GM21423 (cell line): ENCODE measurements around the gene SULT2B1.

Experiments
- ATAC-seq: cut with Tn5 transposase; IDR thresholded peaks from one replicate; pipeline ENCODE4 v1.9.1; 2021; ENCODE audit warnings: mild to moderate bottlenecking, moderate library complexity; ENCODE audit not compliant: unreplicated experiment

The SULT2B1 gene

GRCh38 chr19:48598996-48599700, 47.2 kb downstream of the SULT2B1 start:
- ATAC-seq, result no peak

- no peak for ATAC-seq
Measured at GRCh38 chr19:48600679-48601417, 48.9 kb downstream of the SULT2B1 start.

GRCh38 chr19:48603001-48603400, 51.0 kb downstream of the SULT2B1 start:
- no peak for ATAC-seq

- ATAC-seq, result no peak
Measured at GRCh38 chr19:48603449-48603848, 51.5 kb downstream of the SULT2B1 start.

- no peak for ATAC-seq
Measured at GRCh38 chr19:48603850-48604249, 51.9 kb downstream of the SULT2B1 start.

- no peak for ATAC-seq
Measured at GRCh38 chr19:48606463-48607358, 54.7 kb downstream of the SULT2B1 start, which contains the start of gene SPACA4. SPACA4 (plus strand) TSS chr19:48606742; CDS start chr19:48606979, 237 bp downstream.

- no peak for ATAC-seq
Measured at GRCh38 chr19:48607359-48607755, 55.4 kb downstream of the SULT2B1 start.

- ATAC-seq, result peak; percentile 58
Measured at GRCh38 chr19:48608798-48609263, 56.9 kb downstream of the SULT2B1 start.

GRCh38 chr19:48609571-48610108, 57.7 kb downstream of the SULT2B1 start:
- no peak for ATAC-seq

GRCh38 chr19:48611872-48612271, 59.9 kb downstream of the SULT2B1 start:
- ATAC-seq, result no peak

GRCh38 chr19:48613024-48613851, 61.3 kb downstream of the SULT2B1 start:
- no peak for ATAC-seq

GRCh38 chr19:48613852-48614435, 62.0 kb downstream of the SULT2B1 start:
- no peak for ATAC-seq

GRCh38 chr19:48614436-48615230, 62.7 kb downstream of the SULT2B1 start, which contains the start of gene FAM83E:
FAM83E (minus strand) TSS chr19:48615076; CDS start chr19:48613372, 1,704 bp downstream.
- ATAC-seq, result no peak

GRCh38 chr19:48615231-48616040, 63.5 kb downstream of the SULT2B1 start:
- ATAC-seq, result no peak

GRCh38 chr19:48616041-48616436, 64.1 kb downstream of the SULT2B1 start:
- ATAC-seq, result no peak

- no peak for ATAC-seq
Measured at GRCh38 chr19:48616491-48617056, 64.6 kb downstream of the SULT2B1 start.

- no peak for ATAC-seq
Measured at GRCh38 chr19:48617146-48617937, 65.4 kb downstream of the SULT2B1 start.
